Smooth muscle cell (in vitro differentiated cells): Measurements from ENCODE around the gene COMP. TPM values are rescaled to one million over a fixed set of nuclear protein-coding genes. Genes with fewer than 3 reads are reported as not detected.

ENCODE experiments used
- DNase-seq: peaks from one replicate; lab custom pipeline; 2025; ENCODE audit not compliant: unreplicated experiment; lab: John Stamatoyannopoulos, UW
- H2AFZ ChIP-seq: fragments of 200-600 bp; sonication (generic); 2 replicates; pipeline ENCODE4 v1.6.0; 2016; ENCODE audit warnings: antibody characterized with exemption, low read depth, mild to moderate bottlenecking
- H3F3A ChIP-seq: fragments of 200-600 bp; sonication (generic); 2 replicates; pipeline ENCODE4 v1.6.0; 2017; ENCODE audit warnings: antibody characterized with exemption, low read depth
- H3K27ac ChIP-seq: fragments of 200-600 bp; sonication (generic); 2 replicates; pipeline ENCODE4 v1.5.1; 2016; ENCODE audit warnings: low read depth, mild to moderate bottlenecking
- H3K27me3 ChIP-seq: fragments of 200-600 bp; sonication (generic); 2 replicates; pipeline ENCODE4 v1.6.1; 2016; ENCODE audit warnings: low read depth, mild to moderate bottlenecking
- H3K36me3 ChIP-seq: fragments of 200-600 bp; sonication (generic); 2 replicates; pipeline ENCODE4 v1.5.1; 2016; ENCODE audit warnings: low read depth
- H3K4me1 ChIP-seq: fragments of 200-600 bp; sonication (generic); 2 replicates; pipeline ENCODE4 v1.5.1; 2016; ENCODE audit warnings: low read depth
- H3K4me2 ChIP-seq: fragments of 200-600 bp; sonication (generic); 2 replicates; pipeline ENCODE4 v1.6.0; 2016; ENCODE audit warnings: mild to moderate bottlenecking
- H3K4me3 ChIP-seq: fragments of 200-600 bp; sonication (generic); 2 replicates; pipeline ENCODE4 v1.5.1; 2016; ENCODE audit warnings: mild to moderate bottlenecking
- H3K79me2 ChIP-seq: fragments of 200-600 bp; sonication (generic); 2 replicates; pipeline ENCODE4 v1.6.0; 2016; ENCODE audit warnings: low read depth, mild to moderate bottlenecking
- H3K9ac ChIP-seq: fragments of 200-600 bp; sonication (generic); 2 replicates; pipeline ENCODE4 v1.6.0; 2016; ENCODE audit warnings: low read depth
- H3K9me3 ChIP-seq: fragments of 200-600 bp; sonication (generic); replicated peaks from 2 replicates; pipeline ENCODE4 v1.5.1; 2016; ENCODE audit warnings: low read depth
- H4K20me1 ChIP-seq: fragments of 200-600 bp; sonication (generic); 2 replicates; pipeline ENCODE4 v1.6.0; 2016; ENCODE audit warnings: low read depth
- CTCF ChIP-seq: fragments of 200-600 bp; sonication (generic); IDR thresholded peaks from 2 replicates; pipeline ENCODE4 v1.5.1; 2017; ENCODE audit warnings: borderline replicate concordance, mild to moderate bottlenecking, antibody characterized with exemption; ENCODE audit not compliant: insufficient read depth, poor library complexity, severe bottlenecking
- WGBS: methylation state at CpG from one replicate; pipeline ENCODE4 v1.1.7; 2016; ENCODE audit warnings: low lambda C conversion rate; 5-methylcytosine and 5-hydroxymethylcytosine counted together
- polyA plus RNA-seq: library from polyadenylated mRNA; unstranded; fragments of >200 nt; fragmentation: Nextera tagmentation; extraction: Ambion mirVana; gene quantifications from 2 replicates; pipeline ENCODE4 v1.2.1, GENCODE V29; 2016
- total RNA-seq: library from RNA; depleted of rRNA; stranded (reverse); fragments of >200 nt; gene quantifications from 2 replicates; pipeline ENCODE4 v1.2.3, GENCODE V29; 2014

The COMP gene
- total and polyA plus RNA-seq, 2 experiments from 2014 or later = 196 to 901 TPM

DNA sequence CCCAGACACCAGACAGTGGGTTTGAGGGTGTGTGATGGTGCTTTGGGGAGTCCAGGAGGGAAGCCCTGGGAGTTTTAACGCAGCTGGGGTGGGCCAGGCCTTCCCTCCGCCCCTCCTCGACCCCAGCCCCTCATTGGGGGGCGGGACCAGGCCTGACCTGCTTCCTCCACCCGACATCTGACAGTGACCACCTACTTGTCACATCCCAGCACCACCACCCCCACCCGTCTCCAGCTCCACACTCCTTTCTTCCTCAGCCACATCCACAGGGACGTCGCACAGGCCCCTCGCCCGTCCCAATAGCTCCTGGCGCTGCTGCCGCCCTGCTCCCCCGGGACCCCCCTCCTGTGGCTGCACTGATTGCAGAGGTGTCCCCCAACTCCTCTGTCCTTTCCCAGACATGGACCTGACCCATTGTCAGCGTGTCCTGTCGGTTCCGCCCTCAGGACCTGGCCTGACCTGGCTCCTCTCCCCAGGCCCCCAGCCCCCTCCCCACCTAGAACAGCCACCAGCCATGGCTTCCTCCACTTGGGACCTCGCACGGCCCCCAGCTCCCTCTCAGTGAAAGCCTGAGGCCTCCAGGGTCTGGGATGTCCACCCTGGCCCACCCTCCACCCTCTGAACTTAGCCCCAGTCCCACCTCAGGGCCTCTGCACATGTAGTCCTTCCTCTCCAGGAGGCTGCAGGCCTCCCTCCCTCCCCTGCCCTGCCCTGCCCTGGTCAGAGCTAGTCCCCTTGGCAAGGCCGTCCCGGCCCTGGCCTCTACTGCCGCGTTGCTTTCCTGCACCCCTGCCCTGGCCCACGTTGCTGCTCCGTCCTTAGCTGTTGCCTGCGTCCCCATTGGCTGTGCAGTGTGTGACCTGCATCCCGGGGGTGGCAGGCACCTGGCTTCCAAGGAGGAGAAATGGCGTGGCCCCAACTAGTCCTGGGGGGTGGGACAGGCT is 30.4 kb downstream of the COMP start:
- H3K4me3 ChIP-seq = no peak overlapping the region
- H3K27me3 ChIP-seq = no peaks in the 10 kb centered on the region
- H3K27ac ChIP-seq = no peak overlapping the region
- WGBS = 93% methylated on average over 19 of the region's 27 CpGs
- H3F3A ChIP-seq = no peaks in the 10 kb centered on the region
- no peaks in the 10 kb centered on the region for H3K79me2 ChIP-seq
- H3K4me2 ChIP-seq = no peak overlapping the region
- TF ChIP-seq CTCF = no peak
- H3K4me1 ChIP-seq = no peaks in the 10 kb centered on the region
- H3K9ac ChIP-seq = no peak overlapping the region
- DNase-seq = no peak
- H3K9me3 ChIP-seq = no peaks in the 10 kb centered on the region
- H3K36me3 ChIP-seq = no peaks in the 10 kb centered on the region
- no peaks in the 10 kb centered on the region for H4K20me1 ChIP-seq
- H2AFZ ChIP-seq = no peak overlapping the region

DNA sequence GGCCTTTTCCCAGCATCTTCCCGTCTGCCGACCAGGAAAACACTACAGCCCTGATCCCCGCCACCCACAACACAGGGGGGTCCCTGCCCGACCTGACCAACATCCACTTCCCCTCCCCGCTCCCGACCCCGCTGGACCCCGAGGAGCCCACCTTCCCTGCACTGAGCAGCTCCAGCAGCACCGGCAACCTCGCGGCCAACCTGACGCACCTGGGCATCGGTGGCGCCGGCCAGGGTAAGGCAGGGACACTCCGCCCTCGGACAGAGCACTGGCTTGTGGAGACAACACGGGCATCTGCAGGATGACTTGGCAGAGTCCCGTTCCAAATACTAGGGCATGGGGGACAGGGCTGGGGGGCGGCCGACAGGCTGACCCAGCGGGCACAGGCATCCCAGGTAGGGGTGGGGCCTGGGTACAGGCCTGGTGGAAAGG is 31.1 kb downstream of the COMP start:
- DNase-seq = no peak
- 94% methylated on average over 18 of the region's 22 CpGs for WGBS
- Histone ChIP-seq H3K27me3 (no peaks in the 10 kb centered on the region), H4K20me1 (no peaks in the 10 kb centered on the region), H3K9ac (no peak overlapping the region), H3K9me3 (no peaks in the 10 kb centered on the region), H3K79me2 (no peaks in the 10 kb centered on the region), H3K4me1 (no peaks in the 10 kb centered on the region), H3K27ac (no peak overlapping the region), H3K4me3 (no peak overlapping the region), H3F3A (no peaks in the 10 kb centered on the region), H3K36me3 (no peaks in the 10 kb centered on the region), H3K4me2 (no peak overlapping the region), H2AFZ (no peak overlapping the region)
- TF ChIP-seq CTCF = no peak

GRCh38 chr19:18759304-18759994 is 31.7 kb downstream of the COMP start:
- Histone ChIP-seq H3K36me3 (no peaks in the 10 kb centered on the region), H3K27ac (no peak overlapping the region), H3K9ac (no peak overlapping the region), H3K4me3 (no peak overlapping the region), H2AFZ (no peak overlapping the region), H3K4me1 (no peaks in the 10 kb centered on the region), H3K79me2 (no peaks in the 10 kb centered on the region), H3K9me3 (no peaks in the 10 kb centered on the region), H3F3A (no peaks in the 10 kb centered on the region), H3K27me3 (no peaks in the 10 kb centered on the region), H3K4me2 (no peak overlapping the region), H4K20me1 (no peaks in the 10 kb centered on the region)
- DNase-seq = no peak
- TF ChIP-seq CTCF = no peak
- WGBS = 94% methylated on average over 13 of the region's 19 CpGs
